Superior temporal gyrus (tissue), 1 donor: ENCODE data around the gene SIK3.
"Not testable (repeated sequence)": the region's sequence is repeated elsewhere in the genome, so short reads cannot be mapped to it uniquely, and the experiment has no call there.

Experiments used
- DNase-seq: peaks from one replicate; pipeline ENCODE4 v3.0.0-alpha.2; 2016; ENCODE audit errors: extremely low spot score

SIK3 gene

DNA sequence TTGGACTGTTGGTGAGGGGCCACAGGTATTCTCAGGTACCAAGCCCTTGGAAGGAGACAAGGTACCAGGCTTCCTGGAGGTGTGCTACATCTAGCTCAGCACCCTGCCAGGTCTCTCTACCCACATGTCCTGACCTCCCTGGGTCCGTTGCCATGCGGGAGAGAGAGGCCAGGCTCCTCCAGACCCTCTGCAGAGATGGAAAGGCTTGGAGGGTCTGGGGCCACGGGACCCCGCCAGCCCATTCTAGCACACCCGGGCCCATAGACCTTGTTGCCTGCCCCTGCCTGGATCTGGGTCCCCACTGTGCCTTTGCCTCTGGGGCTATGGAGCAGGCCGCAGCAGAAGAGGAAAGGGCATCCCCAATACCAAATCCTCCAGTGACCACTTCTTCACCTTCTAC, 270.8 kb downstream of the SIK3 start:
- no peak for DNase-seq

DNA sequence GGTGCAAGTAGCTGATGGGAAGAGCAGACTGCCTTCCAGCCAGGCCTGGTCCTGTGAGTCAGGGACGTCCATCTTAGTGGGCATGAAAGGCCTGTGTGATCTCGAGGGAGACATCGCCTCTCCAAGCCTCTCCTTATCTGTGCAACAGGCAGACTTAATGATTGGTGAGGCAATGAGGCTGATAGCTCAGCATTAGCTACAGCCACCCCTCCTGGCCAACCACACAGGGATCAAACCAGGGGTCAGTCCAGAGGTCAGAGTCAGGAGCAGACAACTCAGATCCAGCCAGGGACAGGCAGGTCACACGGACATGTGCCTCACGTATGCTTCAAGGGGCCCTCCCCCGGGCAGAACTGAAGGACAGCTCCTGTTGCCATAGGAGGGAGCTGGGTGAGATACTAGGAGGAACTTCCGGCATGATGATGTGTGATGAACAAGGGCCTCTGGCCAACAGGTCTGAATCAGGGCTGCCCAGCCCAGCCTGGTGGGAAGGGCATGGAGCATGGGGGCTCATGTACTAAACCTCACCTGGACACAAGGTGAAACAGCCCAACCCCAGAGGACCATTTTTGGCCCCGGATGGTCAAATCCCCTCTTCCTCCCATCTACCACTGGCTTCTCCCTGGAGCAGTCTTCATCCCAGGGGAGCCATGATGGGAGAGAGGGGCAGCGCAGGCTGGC, 271.3 kb downstream of the SIK3 start:
- DNase-seq: no peak

DNA sequence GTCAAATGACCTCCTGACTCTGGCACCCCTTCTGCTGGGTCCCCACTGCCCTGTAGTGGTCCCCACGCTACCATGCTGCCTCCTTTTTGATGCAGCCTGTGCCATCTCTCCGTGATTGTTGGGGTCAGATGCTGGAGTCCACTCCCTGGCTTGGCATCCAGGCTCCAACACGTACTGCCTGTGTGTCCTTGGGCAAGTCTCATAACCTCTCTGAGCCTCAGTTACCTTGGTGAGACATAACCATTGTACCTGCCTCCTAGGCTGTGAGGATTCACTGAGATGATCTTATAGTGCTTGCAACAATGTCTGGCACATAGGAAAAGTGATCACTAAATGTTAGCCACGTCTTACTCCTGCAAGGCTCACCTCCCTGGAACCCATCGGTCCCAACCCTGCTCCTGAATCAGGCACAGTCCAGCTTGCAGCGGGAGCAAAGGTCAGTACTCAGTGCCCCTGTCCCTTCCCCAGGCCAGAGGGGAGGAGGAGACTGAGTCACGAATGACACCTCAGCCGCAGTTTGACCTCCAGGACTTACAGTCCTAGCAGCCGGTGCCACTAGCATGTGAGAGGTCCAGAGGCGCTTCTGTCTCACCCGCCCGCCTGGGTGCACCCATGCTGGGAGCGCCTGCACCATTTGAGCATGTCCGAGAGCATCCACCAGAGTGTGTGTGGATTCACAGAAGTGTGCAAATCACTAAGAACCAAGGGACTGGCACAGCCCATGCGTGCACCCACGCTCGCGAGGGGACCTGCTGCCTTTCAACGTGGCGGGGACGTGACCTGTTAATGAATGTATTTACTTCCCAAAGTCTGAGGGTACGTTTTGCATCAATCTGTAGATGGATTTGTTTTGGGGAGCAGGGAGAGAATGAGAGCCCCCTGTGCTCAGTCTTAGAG, 272.1 kb downstream of the SIK3 start:
- no peak for DNase-seq

DNA sequence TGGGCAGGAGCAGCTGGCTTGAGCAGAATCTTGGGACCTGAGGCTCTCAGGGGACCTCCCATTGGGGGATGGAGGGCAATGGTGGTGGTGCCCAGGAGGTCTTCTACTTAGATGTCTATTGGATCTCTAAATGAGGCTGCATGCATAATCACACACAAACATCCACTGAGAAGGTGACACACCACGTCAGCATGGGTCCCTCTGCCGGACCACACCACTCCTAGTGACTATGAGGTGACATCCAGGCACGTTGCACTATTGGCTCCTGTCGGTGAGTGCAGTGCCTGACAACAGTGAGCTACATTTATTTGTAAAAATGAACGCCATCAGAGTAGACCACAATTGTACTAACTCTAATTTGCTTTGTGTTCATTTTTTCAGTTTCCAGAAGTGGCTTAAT, 272.8 kb downstream of the SIK3 start:
- DNase-seq: no peak

DNA sequence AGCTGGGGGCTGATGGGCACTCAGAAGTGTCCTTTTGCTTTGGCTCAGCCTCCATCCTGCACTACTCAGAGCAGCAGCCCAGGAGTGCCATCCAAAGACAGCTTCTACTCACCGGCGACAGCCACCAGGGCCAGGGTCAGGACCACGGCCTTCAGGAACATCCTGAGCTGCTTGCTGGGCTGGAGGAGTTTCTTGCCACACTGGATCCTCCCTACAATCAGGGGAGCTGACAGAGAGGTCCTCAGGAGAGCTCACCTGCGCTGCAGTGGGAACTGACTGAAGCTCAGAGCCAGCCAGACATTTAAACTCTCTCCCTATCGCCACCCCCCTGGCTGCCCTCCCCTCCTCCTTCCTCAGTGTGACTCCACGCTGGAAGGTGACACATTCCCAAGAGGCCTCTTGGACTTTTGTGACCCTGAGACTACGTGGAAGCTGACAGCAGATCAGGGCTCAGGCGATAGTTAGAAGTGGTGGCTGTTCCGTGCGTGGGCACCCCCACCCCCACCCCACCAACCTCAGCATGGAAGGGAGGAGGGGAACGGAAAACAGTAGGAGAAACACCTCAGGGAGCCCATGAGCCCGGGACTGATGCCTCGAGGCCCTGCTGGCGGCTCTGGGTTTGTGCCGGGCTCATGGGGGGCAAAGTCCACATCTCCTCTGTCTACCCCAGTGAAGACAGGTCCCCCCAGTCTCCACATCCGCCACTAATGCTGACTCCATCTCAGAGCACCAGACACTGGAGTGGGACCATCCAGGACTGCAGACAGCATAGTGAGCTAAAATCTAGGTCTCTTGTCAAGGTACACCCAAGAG, 275.0 kb downstream of the SIK3 start, which contains the start of gene APOA4:
Gene APOA4 (minus strand): TSS at position 274 of the 813 bp plus-strand sequence. CDS start 113 bp downstream, at position 161.
- DNase-seq: no peak

DNA sequence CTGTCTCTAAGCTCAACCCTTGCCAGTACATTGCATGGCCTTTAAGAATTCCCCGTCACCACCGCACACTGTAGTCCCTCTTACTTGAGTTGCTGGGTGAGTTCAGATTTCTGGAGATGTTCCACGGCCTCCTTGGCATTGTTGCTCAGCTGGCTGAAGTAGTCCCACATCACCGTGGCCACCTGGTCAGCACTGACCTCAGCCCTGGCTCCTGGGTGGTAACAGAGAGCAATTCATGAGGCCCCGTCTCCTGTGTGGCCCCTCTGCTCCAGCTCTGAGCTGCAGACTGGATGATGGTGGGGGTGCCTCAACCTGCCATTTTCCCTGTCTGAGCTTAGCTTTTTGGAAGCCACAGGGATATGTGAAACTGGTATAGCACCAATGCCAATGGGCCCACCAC, 275.7 kb downstream of the SIK3 start:
- no peak for DNase-seq

DNA sequence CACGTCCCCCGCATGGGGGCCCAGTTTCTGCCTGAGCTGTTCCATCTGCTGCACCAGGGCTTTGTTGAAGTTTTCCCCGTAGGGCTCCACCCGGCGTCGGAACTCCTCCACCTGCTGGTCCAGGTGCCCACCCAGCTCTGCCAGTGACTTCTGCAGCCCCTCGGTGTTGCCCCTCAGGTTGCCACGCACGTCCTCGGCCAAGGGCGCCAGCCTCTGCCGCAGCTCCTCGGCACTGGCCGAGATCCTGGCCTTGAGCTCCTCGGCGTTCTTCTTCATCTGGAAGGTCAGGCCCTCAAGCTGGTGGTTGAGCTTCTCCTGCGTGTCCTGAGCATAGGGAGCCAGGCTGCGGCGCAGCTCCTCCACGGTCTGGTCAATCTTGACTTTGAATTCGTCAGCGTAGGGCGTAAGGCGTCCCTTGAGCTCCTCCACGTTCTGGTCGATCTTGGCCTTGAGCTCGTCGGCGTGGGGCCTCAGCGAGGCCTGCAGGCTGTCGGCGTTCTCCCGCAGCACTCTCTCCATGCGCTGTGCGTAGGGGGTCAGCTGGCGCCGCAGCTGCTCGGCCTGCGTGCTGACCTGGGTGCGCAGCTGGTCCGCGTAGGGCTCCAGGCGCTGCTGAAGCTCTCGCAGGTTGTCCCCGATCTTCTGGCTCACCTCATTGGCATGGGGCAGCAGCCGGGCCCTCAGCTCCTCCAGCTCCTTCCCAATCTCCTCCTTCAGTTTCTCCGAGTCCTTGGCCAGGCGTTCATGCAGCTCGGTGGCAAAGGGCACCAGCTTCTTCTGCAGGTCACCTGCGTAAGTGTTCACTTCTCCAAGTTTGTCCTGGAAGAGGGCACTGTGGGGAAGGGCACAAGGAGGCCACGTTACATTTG, 276.9 kb downstream of the SIK3 start:
- no peak for DNase-seq

DNA sequence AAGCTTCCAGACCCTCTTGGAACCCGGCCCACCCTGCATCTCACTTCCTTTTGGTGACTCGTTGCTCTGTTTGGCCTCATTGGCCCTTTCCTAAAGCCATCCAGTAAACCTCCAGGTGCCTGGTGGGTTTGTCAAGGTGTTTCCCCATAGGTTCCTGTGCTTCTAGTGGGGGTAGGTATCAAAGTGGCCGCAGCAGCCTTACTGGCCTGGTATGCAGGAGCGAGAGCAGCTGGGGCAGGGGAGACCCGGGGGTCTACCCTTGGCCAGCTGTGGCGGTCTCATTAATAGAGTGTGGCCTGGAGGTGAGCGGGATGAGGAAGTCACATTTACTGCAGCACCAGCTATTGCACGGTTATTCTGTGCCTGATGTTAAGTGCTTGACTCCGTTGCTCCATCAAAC, 279.2 kb downstream of the SIK3 start:
- DNase-seq: no peak

DNA sequence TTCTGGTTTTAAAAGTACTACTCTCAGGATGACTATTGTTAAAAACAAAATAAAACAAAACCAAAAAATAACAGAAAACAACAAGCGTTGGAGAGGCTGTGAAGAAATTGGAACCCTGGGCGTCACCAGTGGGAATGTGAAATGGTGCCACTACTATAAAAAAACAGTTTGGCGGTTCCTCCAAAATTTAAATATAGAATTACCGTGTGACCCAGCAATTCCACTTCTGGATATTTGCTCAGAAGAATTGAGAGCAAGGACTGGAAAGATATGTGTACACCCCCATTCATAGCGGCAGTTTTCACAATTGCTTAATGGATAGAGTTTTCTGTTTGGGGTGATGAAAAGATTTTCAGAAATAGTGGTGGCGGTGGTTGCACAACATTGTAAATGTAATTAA, 283.7 kb downstream of the SIK3 start:
- no peak for DNase-seq

DNA sequence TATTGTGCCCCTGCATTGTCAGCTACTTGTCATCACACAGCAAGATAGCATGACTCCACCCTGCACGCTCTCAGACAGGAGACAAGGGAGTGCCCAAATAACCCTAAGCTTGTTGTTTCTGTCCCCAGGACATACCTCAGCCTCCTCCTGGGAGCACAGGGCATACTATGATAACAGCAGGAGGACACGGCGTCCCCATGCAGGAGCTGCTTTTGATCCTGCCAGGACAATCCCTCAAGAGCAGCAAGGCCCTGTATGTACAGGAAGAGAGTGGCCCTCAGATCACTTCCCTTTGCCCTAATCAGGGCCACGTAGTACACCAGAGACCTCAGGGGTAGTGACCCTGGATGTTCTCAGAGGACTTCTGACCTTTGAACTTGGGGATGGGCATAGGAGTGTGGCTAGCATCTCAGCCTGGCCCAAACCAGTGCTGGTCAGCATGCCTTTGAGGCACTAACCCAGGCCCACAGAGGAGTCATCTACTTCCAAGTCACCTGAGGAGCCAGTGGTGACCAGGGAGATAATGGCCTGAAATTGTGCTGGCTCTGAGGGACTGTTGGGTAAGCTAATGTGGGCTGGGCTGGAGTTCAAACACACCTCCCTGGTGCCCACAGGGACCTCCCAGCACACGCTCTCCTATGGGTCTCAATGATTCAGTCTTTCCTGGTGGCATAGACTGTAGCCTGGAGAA, 284.3 kb downstream of the SIK3 start:
- no peak for DNase-seq

DNA sequence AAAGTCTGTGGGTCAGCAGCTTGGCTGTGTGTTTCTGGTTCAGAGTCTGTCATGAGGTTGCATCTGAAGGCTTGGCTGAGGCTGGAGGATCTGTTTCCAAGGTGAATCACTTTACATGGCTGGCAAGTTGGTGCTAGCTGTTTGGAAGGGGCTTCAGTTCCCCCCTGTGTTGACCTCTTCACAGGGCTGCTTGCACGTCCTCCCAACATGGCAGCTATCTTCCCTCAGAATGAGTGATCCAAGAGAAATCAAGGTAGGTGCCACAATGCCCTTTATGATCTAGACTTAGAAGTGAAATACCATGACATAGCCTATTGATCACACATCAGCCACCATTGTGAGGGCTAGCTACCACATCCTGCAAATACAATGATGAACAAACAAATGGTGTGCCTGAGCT, 285.1 kb downstream of the SIK3 start:
- no peak for DNase-seq

DNA sequence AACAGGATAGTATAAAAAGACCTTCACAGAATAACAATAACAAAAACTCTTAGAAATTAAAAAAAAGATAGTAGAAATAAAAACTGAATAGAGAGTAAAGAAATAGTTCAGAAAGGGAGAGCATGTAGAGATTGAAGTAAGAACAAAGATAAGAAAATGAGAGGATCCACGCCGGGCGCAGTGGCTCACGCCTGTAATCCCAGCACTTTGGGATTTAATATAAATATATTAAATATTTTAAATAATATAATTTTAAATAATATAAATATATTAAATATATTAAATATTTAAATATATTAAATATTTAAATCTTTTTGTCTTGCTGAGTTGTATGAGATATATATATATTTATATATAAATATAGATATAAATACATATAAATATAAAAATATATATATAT, 286.1 kb downstream of the SIK3 start:
- DNase-seq: no peak

DNA sequence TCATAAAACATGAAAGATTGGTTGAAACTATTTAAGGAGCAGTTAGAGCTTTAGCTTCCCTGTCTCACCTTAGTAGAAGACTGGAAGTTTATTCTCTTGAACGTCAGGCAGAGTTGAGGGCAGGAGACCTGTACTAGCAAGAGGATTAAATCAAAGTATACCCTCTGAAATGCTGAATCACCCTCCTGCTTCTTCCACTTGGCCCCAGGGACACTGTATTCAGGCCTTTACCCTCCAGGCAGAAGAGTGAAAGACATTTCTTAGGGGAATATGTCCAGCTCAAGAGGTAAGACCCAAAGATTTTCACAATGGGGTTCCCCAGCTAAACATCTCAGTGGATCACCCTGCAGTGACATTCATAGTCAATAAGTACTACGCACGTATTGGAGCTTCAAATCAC, 287.0 kb downstream of the SIK3 start:
- DNase-seq: no peak

DNA sequence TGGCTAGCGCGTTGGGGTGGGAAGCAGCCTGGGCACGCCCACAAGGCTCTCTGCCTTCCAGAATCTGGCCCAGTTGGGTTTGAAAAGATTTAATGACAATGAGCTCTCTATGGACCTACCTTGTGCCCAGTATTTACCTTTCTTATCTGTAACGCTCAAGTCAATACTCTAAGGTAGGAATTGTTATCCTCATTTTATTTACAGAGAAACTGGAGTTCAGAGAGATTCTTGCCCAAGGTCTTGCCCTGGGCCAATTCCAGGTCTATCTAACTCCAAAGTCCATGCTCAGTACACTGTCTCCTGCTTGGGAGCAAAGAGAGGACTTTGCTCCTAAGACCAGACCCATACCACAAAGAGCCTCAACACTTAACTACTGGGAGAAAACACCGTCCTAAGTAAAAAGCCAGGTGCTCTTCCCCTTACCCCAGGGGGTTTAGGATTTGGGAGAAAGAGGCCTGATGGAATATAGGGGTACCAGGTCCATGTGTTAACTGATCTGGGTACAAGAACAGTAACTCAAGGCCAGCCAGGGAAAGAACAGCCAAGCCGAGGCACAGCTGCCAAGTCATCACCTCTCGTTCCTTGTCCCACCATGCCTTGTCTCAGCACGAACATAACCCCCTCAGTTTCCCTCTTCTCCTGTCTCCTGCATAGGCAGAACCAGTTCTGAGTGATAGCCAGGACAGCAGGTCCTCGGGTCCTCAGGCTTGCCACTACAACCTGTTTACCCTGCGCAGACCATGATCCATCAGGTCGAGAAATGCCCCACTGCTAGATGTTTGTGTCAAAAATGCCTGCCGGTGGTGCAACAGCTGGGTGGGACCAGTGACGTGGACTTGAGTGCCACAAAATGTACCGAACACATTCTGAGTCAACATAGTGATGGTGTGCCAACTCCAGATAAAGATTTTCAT, 289.7 kb downstream of the SIK3 start:
- DNase-seq: no peak

DNA sequence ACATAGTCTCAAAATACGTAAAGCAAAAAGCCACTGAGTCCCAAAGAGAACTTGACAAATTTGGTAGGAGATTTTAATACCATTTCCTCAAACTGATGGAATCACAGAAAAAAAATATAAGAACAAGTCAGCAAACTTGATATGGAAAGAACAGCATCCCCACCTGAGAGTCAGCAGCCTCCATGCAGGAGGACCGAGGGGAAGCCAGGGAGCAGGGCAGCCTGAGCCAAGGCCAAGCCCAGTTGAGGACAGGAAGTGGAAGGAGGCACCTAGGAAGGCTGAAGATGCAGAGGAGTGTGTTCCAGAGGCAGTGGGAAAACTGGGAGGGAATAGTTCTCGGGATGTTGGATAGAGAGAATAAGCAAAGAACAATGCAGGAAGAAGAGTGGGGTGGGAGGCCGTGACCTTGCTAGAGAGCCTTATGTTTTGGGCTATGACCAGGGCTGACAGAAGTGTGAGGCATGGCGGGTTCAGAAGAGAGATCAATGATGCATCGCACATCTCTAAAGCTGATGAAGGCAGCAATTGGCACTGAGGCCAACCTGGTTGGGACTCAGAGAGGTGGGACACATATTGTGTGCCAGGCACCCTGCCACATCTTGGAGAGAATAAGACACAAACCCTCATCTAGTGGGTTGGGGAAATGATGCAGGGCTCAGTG, 290.5 kb downstream of the SIK3 start:
- no peak for DNase-seq

DNA sequence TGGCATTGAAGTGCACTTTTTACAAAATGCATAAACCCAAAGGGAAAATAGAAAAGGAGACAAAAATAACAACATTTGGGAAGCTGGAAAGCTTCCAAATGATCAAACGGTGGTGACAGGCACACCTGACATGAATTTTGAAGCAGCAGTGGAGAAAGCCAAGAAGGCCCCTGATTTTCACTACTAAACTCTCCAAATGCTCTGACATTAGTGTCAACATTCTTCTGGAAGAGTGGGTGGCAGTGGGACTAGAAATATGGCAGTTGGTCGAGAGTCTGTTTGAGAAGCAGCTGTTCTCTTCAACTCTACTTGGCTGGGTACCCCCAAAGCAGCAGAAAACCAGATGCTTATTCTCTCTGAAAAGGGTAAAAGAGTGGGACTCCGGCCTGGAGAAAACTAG, 294.2 kb downstream of the SIK3 start:
- DNase-seq: no peak

DNA sequence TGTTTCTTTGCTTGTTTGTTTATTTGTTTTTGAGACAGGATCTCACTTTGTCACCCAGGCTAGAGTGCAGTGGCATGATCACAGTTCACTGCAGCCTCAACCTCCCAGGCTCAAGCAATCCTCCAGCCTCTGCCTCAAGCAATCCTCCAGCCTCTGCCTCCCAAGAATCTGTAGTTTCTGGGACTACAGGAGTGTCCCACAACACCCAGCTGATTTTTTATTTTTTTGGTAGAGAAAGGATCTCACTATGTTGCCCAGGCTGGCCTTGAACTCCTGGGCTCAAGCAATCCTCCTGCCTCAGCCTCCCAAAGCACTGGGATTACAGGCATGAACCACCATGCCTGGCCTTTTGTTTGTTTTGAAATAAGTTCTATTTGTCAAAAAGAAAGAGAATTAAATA, 296.6 kb downstream of the SIK3 start:
- not testable (repeated sequence) for DNase-seq

DNA sequence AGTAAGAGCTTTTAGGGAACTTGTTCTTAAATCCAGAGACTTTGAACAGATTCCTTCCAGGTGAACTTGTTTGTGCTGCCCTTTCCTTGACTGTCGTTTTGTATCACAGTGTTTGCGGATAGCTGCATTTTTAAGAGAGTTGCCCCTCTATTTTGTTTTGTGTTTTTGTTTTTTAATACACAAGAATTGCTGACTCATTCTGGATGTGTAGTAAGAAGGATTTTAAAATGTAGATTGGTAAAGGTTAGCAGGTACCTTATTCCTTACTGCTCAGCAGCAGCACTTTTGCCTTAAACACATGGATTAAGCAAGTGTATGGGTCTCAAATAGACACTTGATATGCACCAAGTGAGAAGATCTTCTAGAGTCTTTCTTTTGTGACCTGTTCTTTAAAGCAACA, 297.6 kb downstream of the SIK3 start:
- no peak for DNase-seq

DNA sequence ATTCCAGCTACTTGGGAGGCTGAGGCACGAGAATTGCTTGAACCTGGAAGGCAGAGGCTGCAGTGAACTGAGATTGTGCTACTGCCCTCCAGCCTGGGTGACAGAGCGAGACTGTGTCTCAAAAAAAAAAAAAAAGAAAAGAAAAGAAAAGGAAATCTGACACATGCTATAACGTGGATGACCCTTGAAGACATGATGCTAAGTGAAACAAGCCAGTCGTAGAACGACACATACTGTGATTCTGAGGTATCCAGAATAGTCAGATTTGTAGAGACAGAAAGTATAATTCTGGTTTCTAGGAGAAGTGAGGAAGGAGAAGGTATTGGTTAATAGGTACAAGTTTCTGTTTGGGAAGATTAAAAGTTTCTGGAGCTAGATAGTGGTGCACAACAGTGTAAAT, 299.9 kb downstream of the SIK3 start:
- DNase-seq: no peak
